ENCODE results near the gene OPCML. TPM values are rescaled to one million over a fixed set of nuclear protein-coding genes. Genes with fewer than 3 reads are reported as not detected.

Gene OPCML
- total and polyA plus RNA-seq, 2 experiments from 2014 or later, result 1.2 to 4.4 TPM

DNA sequence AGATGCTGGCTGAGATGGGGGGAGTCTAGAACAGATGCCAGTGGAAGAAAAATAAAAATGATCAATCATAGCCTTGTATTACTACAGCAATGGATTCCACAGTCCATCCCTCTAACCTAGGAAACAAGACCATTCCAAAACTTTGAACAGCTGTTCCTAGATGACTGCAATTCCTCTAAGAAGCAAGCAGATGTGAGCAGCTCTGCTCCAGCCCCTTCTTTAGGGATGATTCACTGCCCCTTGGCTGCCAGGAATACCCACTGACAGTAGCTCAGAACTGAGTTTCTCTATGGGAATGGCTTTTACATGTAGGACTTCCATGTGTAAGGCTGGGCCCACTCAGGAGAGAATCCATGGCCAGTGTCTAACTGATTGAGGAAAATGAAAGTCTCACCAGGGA lies 943.9 kb downstream of the OPCML start:
- Histone ChIP-seq H3K9me2 (ENCODE audit: insufficient read depth) (peaks cover 8% of the 10 kb centered on the region; the same call in 1 of the 2 replicates), H3K27me3 (ENCODE audit: insufficient read depth) (no peaks in the 10 kb centered on the region), H2AFZ (no peak overlapping the region), H3K4me3 (no peak overlapping the region), H3K4me2 (no peak overlapping the region), H3K36me3 (ENCODE audit: insufficient read depth) (no peaks in the 10 kb centered on the region), H3F3A (replicated peaks; ENCODE audit: low read depth) (no peaks in the 10 kb centered on the region), H3K27ac (ENCODE audit: low read depth) (no peak overlapping the region), H3K4me1 (ENCODE audit: insufficient read depth) (no peaks in the 10 kb centered on the region), H4K20me1 (replicated peaks; ENCODE audit: insufficient read depth) (no peaks in the 10 kb centered on the region), H3K79me2 (replicated peaks; ENCODE audit: insufficient read depth) (no peaks in the 10 kb centered on the region)
- Mint-ChIP-seq H3K4me3 (no peak overlapping the region), H3K36me3 (ENCODE audit: low read depth) (no peaks in the 10 kb centered on the region), H3K9me3 (no peaks in the 10 kb centered on the region), H3K27ac (no peak overlapping the region), H3K4me1 (no peaks in the 10 kb centered on the region), H3K27me3 (ENCODE audit: insufficient read depth, low read depth, poor library complexity) (peaks cover 2% of the 10 kb centered on the region)
- TF ChIP-seq EZH2 (IDR thresholded peaks at IDR 0.05; ENCODE audit: low read depth, unreplicated experiment), result no peak
- no peak for TF ChIP-seq NANOG (IDR thresholded peaks at IDR 0.05; ENCODE audit: borderline replicate concordance)
- no peak for TF ChIP-seq ETS1 (IDR thresholded peaks at IDR 0.05)
- TF ChIP-seq EZH2phosphoT487 (IDR thresholded peaks at IDR 0.05; ENCODE audit: unreplicated experiment), result no peak
- TF ChIP-seq ZNF462 (CRISPR knock-in tag; IDR thresholded peaks at IDR 0.05), result no peak
- no peak for ATAC-seq
- DNase-seq (ENCODE audit: low spot score), result no peak

DNA sequence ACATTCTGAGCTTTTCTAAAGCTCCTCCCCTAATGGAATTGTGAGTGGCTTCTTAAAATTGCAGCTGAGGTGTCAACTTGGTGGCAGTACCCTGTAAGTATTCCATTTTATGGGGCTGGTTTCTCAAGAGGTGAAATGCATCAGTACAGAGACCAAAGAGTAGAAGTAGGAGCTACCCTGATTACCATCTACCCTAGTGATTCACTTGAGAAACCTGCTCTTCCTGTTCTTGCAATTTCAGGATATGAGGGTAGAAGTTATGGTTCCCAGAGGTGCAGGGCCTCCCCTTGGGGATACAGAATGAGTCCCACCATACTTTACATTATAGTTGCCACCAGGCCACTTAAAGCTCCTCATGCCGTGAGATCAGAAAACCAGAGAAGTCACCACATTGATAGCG lies 944.6 kb downstream of the OPCML start:
- H3K9me3 Mint-ChIP-seq, result no peaks in the 10 kb centered on the region
- Histone ChIP-seq H3K27ac (ENCODE audit: low read depth) (no peak overlapping the region), H2AFZ (no peak overlapping the region), H3K79me2 (replicated peaks; ENCODE audit: insufficient read depth) (no peaks in the 10 kb centered on the region), H3K4me3 (no peak overlapping the region), H3K36me3 (ENCODE audit: insufficient read depth) (no peaks in the 10 kb centered on the region), H3K27me3 (ENCODE audit: insufficient read depth) (no peaks in the 10 kb centered on the region), H3K9me2 (ENCODE audit: insufficient read depth) (peaks cover 8% of the 10 kb centered on the region; the same call in 1 of the 2 replicates), H4K20me1 (replicated peaks; ENCODE audit: insufficient read depth) (no peaks in the 10 kb centered on the region), H3F3A (replicated peaks; ENCODE audit: low read depth) (no peaks in the 10 kb centered on the region), H3K4me1 (ENCODE audit: insufficient read depth) (no peaks in the 10 kb centered on the region), H3K4me2 (no peak overlapping the region)
- H3K4me1 Mint-ChIP-seq, result no peaks in the 10 kb centered on the region
- no peak overlapping the region for H3K27ac Mint-ChIP-seq
- H3K4me3 Mint-ChIP-seq, result no peak overlapping the region
- no peaks in the 10 kb centered on the region for H3K27me3 Mint-ChIP-seq (ENCODE audit: insufficient read depth, low read depth, poor library complexity)
- DNase-seq (ENCODE audit: low spot score), result no peak
- no peaks in the 10 kb centered on the region for H3K36me3 Mint-ChIP-seq (ENCODE audit: low read depth)
- no peak for ATAC-seq
- TF ChIP-seq EZH2 (IDR thresholded peaks at IDR 0.05; ENCODE audit: low read depth, unreplicated experiment) (no peak), NANOG (IDR thresholded peaks at IDR 0.05; ENCODE audit: borderline replicate concordance) (no peak), EZH2phosphoT487 (IDR thresholded peaks at IDR 0.05; ENCODE audit: unreplicated experiment) (no peak), ZNF114 (CRISPR knock-in tag; IDR thresholded peaks at IDR 0.05) (no peak), JUNB (IDR thresholded peaks at IDR 0.05; ENCODE audit: unreplicated experiment) (no peak), ZNF331 (CRISPR knock-in tag; IDR thresholded peaks at IDR 0.05; ENCODE audit: low read depth) (no peak), STAT1 (IDR thresholded peaks at IDR 0.05; ENCODE audit: unreplicated experiment) (no peak), CREB1 (CRISPR knock-in tag; IDR thresholded peaks at IDR 0.05; ENCODE audit: low read depth) (no peak), POLR2AphosphoS5 (IDR thresholded peaks at IDR 0.05; ENCODE audit: low read depth) (no peak), ETS1 (IDR thresholded peaks at IDR 0.05) (no peak)
- TF ChIP-seq, protein P1, sequence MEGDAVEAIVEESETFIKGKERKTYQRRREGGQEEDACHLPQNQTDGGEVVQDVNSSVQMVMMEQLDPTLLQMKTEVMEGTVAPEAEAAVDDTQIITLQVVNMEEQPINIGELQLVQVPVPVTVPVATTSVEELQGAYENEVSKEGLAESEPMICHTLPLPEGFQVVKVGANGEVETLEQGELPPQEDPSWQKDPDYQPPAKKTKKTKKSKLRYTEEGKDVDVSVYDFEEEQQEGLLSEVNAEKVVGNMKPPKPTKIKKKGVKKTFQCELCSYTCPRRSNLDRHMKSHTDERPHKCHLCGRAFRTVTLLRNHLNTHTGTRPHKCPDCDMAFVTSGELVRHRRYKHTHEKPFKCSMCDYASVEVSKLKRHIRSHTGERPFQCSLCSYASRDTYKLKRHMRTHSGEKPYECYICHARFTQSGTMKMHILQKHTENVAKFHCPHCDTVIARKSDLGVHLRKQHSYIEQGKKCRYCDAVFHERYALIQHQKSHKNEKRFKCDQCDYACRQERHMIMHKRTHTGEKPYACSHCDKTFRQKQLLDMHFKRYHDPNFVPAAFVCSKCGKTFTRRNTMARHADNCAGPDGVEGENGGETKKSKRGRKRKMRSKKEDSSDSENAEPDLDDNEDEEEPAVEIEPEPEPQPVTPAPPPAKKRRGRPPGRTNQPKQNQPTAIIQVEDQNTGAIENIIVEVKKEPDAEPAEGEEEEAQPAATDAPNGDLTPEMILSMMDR (conservative IDR thresholded peaks at IDR 0.05; ENCODE audit: low read depth in 2 of 2), result no peak

Measured in GM23338 (cell line).